Ishikawa (cell line): ENCODE results near the gene CHMP4B.

Source experiments
- EP300 ChIP-seq: IDR thresholded peaks from 2 replicates; pipeline ENCODE4 v1.6.1; 2012; ENCODE audit warnings: borderline replicate concordance
- FOXM1 ChIP-seq: IDR thresholded peaks from 2 replicates; pipeline ENCODE4 v1.6.1; 2012; ENCODE audit warnings: low read depth, borderline replicate concordance
- TAF1 ChIP-seq: IDR thresholded peaks from 2 replicates; pipeline ENCODE4 v1.6.1; 2012; ENCODE audit warnings: low read depth, mild to moderate bottlenecking
- YY1 ChIP-seq: IDR thresholded peaks from 2 replicates; pipeline ENCODE4 v1.6.1; 2012; ENCODE audit warnings: low read depth
- TF ChIP-seq, protein P1 (sequence below): IDR thresholded peaks from 2 replicates; pipeline ENCODE4 v1.6.1; 2012
- TF ChIP-seq, protein P2 (sequence below): IDR thresholded peaks from 2 replicates; pipeline ENCODE4 v1.6.1; 2012; ENCODE audit warnings: low read depth, mild to moderate bottlenecking
- TF ChIP-seq, protein P3 (sequence below): IDR thresholded peaks from 2 replicates; pipeline ENCODE4 v1.6.1; 2012

DNA sequence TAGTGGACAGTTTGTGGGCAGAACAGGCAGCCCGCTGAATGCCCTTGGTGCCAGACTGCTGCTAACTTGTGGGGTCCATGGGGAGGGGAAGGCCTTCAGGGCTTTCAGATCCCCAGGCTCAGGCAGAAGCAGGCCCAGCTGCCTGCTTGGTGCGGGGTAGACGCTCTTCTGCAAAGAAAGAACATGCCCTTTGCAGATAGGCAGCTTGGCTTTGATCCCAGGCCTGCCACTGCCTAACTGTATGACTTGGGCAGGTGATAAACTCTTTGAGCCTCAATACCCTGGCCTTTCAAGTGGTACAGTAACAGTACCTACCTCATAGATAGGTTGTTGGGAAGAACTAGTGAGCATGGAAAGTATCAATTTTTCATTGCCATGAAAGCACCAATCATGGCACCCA, 28.4 kb downstream of the CHMP4B start:
- TF ChIP-seq, protein P1, sequence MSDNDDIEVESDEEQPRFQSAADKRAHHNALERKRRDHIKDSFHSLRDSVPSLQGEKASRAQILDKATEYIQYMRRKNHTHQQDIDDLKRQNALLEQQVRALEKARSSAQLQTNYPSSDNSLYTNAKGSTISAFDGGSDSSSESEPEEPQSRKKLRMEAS, result no peak
- TF ChIP-seq, protein P2, sequence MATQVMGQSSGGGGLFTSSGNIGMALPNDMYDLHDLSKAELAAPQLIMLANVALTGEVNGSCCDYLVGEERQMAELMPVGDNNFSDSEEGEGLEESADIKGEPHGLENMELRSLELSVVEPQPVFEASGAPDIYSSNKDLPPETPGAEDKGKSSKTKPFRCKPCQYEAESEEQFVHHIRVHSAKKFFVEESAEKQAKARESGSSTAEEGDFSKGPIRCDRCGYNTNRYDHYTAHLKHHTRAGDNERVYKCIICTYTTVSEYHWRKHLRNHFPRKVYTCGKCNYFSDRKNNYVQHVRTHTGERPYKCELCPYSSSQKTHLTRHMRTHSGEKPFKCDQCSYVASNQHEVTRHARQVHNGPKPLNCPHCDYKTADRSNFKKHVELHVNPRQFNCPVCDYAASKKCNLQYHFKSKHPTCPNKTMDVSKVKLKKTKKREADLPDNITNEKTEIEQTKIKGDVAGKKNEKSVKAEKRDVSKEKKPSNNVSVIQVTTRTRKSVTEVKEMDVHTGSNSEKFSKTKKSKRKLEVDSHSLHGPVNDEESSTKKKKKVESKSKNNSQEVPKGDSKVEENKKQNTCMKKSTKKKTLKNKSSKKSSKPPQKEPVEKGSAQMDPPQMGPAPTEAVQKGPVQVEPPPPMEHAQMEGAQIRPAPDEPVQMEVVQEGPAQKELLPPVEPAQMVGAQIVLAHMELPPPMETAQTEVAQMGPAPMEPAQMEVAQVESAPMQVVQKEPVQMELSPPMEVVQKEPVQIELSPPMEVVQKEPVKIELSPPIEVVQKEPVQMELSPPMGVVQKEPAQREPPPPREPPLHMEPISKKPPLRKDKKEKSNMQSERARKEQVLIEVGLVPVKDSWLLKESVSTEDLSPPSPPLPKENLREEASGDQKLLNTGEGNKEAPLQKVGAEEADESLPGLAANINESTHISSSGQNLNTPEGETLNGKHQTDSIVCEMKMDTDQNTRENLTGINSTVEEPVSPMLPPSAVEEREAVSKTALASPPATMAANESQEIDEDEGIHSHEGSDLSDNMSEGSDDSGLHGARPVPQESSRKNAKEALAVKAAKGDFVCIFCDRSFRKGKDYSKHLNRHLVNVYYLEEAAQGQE, result no peak
- no peak for TF ChIP-seq YY1
- no peak for TF ChIP-seq FOXM1
- TF ChIP-seq TAF1, result no peak
- TF ChIP-seq EP300, result no peak
- TF ChIP-seq, protein P3, sequence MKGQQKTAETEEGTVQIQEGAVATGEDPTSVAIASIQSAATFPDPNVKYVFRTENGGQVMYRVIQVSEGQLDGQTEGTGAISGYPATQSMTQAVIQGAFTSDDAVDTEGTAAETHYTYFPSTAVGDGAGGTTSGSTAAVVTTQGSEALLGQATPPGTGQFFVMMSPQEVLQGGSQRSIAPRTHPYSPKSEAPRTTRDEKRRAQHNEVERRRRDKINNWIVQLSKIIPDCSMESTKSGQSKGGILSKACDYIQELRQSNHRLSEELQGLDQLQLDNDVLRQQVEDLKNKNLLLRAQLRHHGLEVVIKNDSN, result no peak
